ENCODE data around the gene PBX1.

The PBX1 gene

GRCh38 chr1:164841702-164842465, 282.9 kb downstream of the PBX1 start:
- DNase-seq = no peak

GRCh38 chr1:164842870-164843269, 283.9 kb downstream of the PBX1 start:
- no peak for DNase-seq

- DNase-seq = no peak
Measured at GRCh38 chr1:164843743-164844500, 284.9 kb downstream of the PBX1 start.

- DNase-seq = no peak
Measured at GRCh38 chr1:164846731-164847691, 288.0 kb downstream of the PBX1 start.

- no peak for DNase-seq
Measured at GRCh38 chr1:164853146-164853545, 294.2 kb downstream of the PBX1 start.

GRCh38 chr1:164855716-164856329, 296.8 kb downstream of the PBX1 start:
- no peak for DNase-seq

GRCh38 chr1:164856381-164856780, 297.4 kb downstream of the PBX1 start:
- DNase-seq = no peak

GRCh38 chr1:164857439-164857838, 298.5 kb downstream of the PBX1 start:
- no peak for DNase-seq

GRCh38 chr1:164858096-164858632, 299.2 kb downstream of the PBX1 start:
- no peak for DNase-seq

GRCh38 chr1:164861632-164862031, 302.6 kb downstream of the PBX1 start:
- no peak for DNase-seq

GRCh38 chr1:164863056-164863455, 304.1 kb downstream of the PBX1 start:
- DNase-seq = no peak

GRCh38 chr1:164864161-164864560, 305.2 kb downstream of the PBX1 start:
- DNase-seq = no peak

- no peak for DNase-seq
Measured at GRCh38 chr1:164865385-164865784, 306.4 kb downstream of the PBX1 start.

- no peak for DNase-seq
Measured at GRCh38 chr1:164867590-164867989, 308.6 kb downstream of the PBX1 start.

- no peak for DNase-seq
Measured at GRCh38 chr1:164868990-164869389, 310.0 kb downstream of the PBX1 start.

GRCh38 chr1:164875518-164875917, 316.5 kb downstream of the PBX1 start:
- DNase-seq = no peak

- no peak for DNase-seq
Measured at GRCh38 chr1:164876398-164877116, 317.6 kb downstream of the PBX1 start.

GRCh38 chr1:164880199-164880598, 321.2 kb downstream of the PBX1 start:
- DNase-seq = no peak

GRCh38 chr1:164880644-164881043, 321.7 kb downstream of the PBX1 start:
- no peak for DNase-seq

GRCh38 chr1:164885311-164885710, 326.3 kb downstream of the PBX1 start:
- DNase-seq = no peak

- no peak for DNase-seq
Measured at GRCh38 chr1:164886101-164886500, 327.1 kb downstream of the PBX1 start.

- DNase-seq = no peak
Measured at GRCh38 chr1:164891615-164892014, 332.6 kb downstream of the PBX1 start.
